ENCODE data around the gene ABCC5.

The ABCC5 gene

GRCh38 chr3:183968666-183969245 is 48.9 kb downstream of the ABCC5 start:
- DNase-seq: no peak

- no peak for DNase-seq
These were observed 50.0 kb downstream of the ABCC5 start for GRCh38 chr3:183967693-183968092.

GRCh38 chr3:183966361-183966791 is 51.3 kb downstream of the ABCC5 start:
- no peak for DNase-seq

- no peak for DNase-seq
These were observed 54.9 kb downstream of the ABCC5 start for GRCh38 chr3:183962807-183963206.

GRCh38 chr3:183959214-183959613 is 58.5 kb downstream of the ABCC5 start:
- no peak for DNase-seq

GRCh38 chr3:183958775-183959174 is 58.9 kb downstream of the ABCC5 start:
- no peak for DNase-seq

- DNase-seq: no peak
These were observed 59.5 kb downstream of the ABCC5 start for GRCh38 chr3:183958226-183958625.

- DNase-seq: no peak
These were observed 62.8 kb downstream of the ABCC5 start for GRCh38 chr3:183954875-183955274.

GRCh38 chr3:183953471-183954070 is 64.1 kb downstream of the ABCC5 start:
- no peak for DNase-seq

GRCh38 chr3:183951459-183951858 is 66.2 kb downstream of the ABCC5 start:
- DNase-seq: no peak

GRCh38 chr3:183949690-183950089 is 68.0 kb downstream of the ABCC5 start:
- no peak for DNase-seq

- DNase-seq: no peak
These were observed 71.6 kb downstream of the ABCC5 start for GRCh38 chr3:183946037-183946436.

- no peak for DNase-seq
These were observed 72.9 kb downstream of the ABCC5 start for GRCh38 chr3:183944775-183945174.

GRCh38 chr3:183943739-183944138 is 73.9 kb downstream of the ABCC5 start:
- DNase-seq: no peak

GRCh38 chr3:183941216-183941615 is 76.5 kb downstream of the ABCC5 start:
- DNase-seq: no peak

- DNase-seq: no peak
These were observed 79.9 kb downstream of the ABCC5 start for GRCh38 chr3:183937601-183938286.

GRCh38 chr3:183933160-183933559 is 84.5 kb downstream of the ABCC5 start:
- DNase-seq: no peak

GRCh38 chr3:183931881-183932280 is 85.8 kb downstream of the ABCC5 start:
- no peak for DNase-seq

GRCh38 chr3:183930086-183930485 is 87.6 kb downstream of the ABCC5 start:
- no peak for DNase-seq

- no peak for DNase-seq
These were observed 90.6 kb downstream of the ABCC5 start for GRCh38 chr3:183927059-183927458.

GRCh38 chr3:183924956-183925355 is 92.7 kb downstream of the ABCC5 start:
- DNase-seq: no peak

GRCh38 chr3:183924543-183924942 is 93.1 kb downstream of the ABCC5 start:
- DNase-seq: no peak

GRCh38 chr3:183922421-183922820 is 95.3 kb downstream of the ABCC5 start:
- no peak for DNase-seq

GRCh38 chr3:183921096-183921495 is 96.6 kb downstream of the ABCC5 start:
- DNase-seq: no peak

GRCh38 chr3:183920416-183920815 is 97.3 kb downstream of the ABCC5 start:
- DNase-seq: no peak
